IPS DF 6.9 (cell line): ENCODE results near the gene GABRG3.

Experiments
- DNase-seq: peaks from one replicate; pipeline ENCODE4 v3.0.0-alpha.2; 2013; ENCODE audit warnings: low read depth, low spot score
- H3K27ac ChIP-seq: one replicate; pipeline ENCODE4 v1.5.1; 2013; ENCODE audit warnings: low read length, control low read depth
- H3K27me3 ChIP-seq: 2 replicates; pipeline ENCODE4 v1.6.1; 2013; ENCODE audit warnings: mild to moderate bottlenecking, low read length; ENCODE audit not compliant: control insufficient read depth, insufficient read depth
- H3K36me3 ChIP-seq: 2 replicates; pipeline ENCODE4 v1.6.1; 2013; ENCODE audit warnings: low read length; ENCODE audit not compliant: control insufficient read depth, insufficient read depth
- H3K4me1 ChIP-seq: 2 replicates; pipeline ENCODE4 v1.6.1; 2013; ENCODE audit warnings: low read length; ENCODE audit not compliant: control insufficient read depth, insufficient read depth
- H3K4me3 ChIP-seq: 2 replicates; pipeline ENCODE4 v1.5.1; 2013; ENCODE audit warnings: mild to moderate bottlenecking, low read length
- H3K9me3 ChIP-seq: 2 replicates; pipeline ENCODE4 v1.6.1; 2013; ENCODE audit warnings: low read length, inconsistent platforms; ENCODE audit not compliant: control insufficient read depth, insufficient read depth
- WGBS: extraction: QIAGEN DNeasy Blood & Tissue Kit; methylation state at CpG from one replicate; pipeline ENCODE4 v1.1.7; 2013; ENCODE audit warnings: mixed read lengths, missing lambda C conversion rate; ENCODE audit not compliant: insufficient read length, insufficient coverage; 5-methylcytosine and 5-hydroxymethylcytosine counted together

GABRG3 gene

DNA sequence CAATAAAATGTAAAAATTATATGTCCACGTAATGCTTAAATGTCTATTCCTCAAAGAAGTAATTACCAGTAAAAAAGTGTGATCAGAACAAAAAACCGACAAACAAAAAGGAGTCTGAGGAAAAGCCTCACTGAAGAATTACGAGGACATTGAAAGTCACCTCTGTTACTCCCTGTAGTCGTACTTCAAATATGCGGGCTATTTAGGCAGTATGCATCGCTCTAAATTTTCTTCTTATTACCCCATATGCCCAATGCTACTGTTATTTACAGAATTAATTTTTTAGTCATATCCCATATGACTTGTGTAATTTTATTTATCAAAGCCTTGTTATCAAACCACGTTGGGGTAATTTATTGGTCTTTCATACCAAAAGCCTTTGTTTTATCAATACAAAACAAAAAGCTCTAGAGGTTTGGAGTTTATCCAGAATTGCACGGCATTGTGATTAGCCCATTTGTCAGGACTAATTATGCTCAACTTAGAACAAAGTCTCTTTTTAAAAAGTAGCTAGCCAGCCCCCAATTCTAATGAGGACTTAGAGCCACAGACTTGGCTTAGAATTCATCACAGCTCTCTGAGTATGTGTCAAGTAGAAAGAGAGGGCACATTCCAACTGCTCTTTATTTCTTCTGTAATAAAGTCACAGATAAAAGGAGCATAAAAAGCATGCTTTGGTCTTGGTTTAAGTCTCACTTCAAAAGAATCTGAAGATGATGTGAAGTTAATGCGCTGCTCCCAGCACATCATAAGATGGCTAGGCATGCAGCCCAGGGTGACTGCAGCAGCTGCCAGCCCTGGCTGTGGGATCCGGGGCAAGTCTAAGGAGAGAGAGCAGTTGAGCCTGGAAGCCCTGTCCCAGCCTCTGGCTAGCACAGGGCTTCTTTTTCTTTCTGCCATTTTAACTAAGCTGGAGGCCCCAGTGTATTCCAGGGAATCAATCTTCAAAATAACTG lies 521.0 kb downstream of the GABRG3 start:
- H3K27ac ChIP-seq: no peak overlapping the region
- no peak overlapping the region for H3K4me3 ChIP-seq
- no peaks in the 10 kb centered on the region; the same call in 1 of the 2 replicates for H3K9me3 ChIP-seq
- WGBS: no CpG with 5 or more reads among the region's 10 CpGs
- H3K36me3 ChIP-seq: no peaks in the 10 kb centered on the region
- DNase-seq: no peak
- no peaks in the 10 kb centered on the region for H3K27me3 ChIP-seq
- H3K4me1 ChIP-seq: peaks cover 3% of the 10 kb centered on the region; the same call in 1 of the 2 replicates

DNA sequence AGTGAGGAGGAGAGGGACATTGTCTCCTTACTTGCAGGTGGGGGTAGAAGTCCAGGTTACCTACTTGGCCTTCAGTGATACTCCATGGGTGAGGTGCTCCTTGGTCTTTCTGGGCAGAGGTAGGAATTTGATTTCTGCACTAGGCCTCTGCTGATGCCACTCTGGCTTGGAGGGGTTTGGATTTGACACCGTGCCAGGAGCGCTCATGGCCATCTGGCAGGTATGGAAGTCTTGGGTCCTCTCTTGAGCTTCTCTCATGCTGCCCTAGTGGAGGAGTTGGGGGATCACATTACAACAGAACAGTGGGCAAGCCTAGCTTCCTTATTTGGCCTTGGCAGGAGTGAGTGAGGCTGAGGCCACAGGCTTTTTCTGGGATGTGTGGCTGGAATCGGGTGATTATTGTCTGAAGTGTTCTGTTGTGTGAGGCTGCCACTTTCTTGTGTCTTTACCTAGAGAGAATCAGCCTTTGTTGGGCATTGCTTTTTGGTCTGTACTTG lies 525.0 kb downstream of the GABRG3 start:
- Histone ChIP-seq H3K27ac (no peak overlapping the region), H3K27me3 (no peaks in the 10 kb centered on the region), H3K4me3 (no peak overlapping the region), H3K4me1 (peaks cover under 1% of the 10 kb centered on the region; the same call in 1 of the 2 replicates), H3K9me3 (peaks cover 2% of the 10 kb centered on the region; the same call in 1 of the 2 replicates), H3K36me3 (no peaks in the 10 kb centered on the region)
- DNase-seq: no peak
- no CpG with 5 or more reads among the region's 3 CpGs for WGBS

DNA sequence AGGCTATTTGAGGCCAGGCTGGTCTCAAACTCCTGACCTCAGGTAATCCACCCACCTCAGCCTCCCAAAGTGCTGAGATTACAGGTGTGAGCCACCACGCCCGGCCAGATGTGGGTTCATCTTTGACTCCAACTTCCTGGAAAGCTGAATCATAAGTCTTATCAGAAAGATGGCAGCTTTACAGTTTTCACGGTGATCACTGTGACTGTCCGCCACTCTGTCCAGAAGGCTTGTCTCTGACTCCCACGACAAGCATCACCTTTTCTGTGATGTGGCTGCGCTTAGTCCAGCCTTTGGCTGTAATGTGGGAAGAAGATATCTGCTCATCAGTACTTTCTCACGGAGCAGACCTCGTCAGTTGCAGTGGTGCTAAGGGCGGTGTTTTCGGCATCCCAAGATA lies 527.7 kb downstream of the GABRG3 start:
- Histone ChIP-seq H3K27me3 (no peaks in the 10 kb centered on the region), H3K9me3 (peaks cover 2% of the 10 kb centered on the region), H3K27ac (no peak overlapping the region), H3K4me3 (no peak overlapping the region), H3K4me1 (no peaks in the 10 kb centered on the region), H3K36me3 (no peaks in the 10 kb centered on the region)
- DNase-seq: no peak
- no CpG with 5 or more reads among the region's 10 CpGs for WGBS

DNA sequence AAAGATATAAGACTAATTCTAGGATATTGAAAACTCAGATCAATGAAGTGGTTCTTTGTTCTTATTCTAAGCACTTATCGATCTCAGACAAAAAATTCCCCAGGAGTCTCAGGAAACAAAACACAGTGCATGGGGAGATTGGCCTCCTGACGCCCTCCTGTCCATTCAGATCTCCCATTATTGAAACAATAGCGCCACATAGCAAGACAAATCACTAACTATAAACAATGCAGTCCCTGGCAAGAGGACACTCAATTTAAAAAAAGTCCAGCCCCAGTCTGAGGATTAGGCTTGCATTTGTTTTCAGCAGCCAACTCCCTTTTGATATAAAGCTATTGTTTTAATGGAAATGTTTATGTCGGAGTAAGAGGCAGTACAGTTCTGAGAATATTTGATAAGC lies 528.2 kb downstream of the GABRG3 start:
- no peaks in the 10 kb centered on the region for H3K36me3 ChIP-seq
- H3K27me3 ChIP-seq: no peaks in the 10 kb centered on the region
- no peak overlapping the region for H3K4me3 ChIP-seq
- H3K27ac ChIP-seq: no peak overlapping the region
- H3K9me3 ChIP-seq: peaks cover 2% of the 10 kb centered on the region
- H3K4me1 ChIP-seq: no peaks in the 10 kb centered on the region
- no CpG with 5 or more reads among the region's 4 CpGs for WGBS
- DNase-seq: no peak

DNA sequence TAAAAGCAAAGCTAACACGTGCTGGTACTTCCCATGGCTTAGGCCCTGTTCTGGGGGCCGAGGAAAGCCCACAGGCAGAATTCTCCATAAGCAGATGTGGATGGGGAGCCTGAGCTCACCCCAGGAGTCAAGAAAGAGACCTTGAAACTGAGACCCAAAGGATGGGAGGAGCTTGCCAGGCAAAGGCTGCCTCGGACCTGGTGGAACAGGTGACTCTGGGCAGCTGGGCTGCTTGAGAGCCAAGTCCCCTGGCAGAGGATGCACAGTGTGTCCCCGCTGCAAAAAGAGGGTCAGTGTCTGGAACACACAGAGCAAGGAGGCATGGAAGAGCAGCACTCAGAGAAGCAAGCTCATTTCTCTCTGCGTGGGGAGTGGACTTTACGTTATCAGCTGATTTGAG lies 528.7 kb downstream of the GABRG3 start:
- no peak for DNase-seq
- no peak overlapping the region for H3K4me3 ChIP-seq
- no peaks in the 10 kb centered on the region for H3K4me1 ChIP-seq
- H3K36me3 ChIP-seq: no peaks in the 10 kb centered on the region
- WGBS: no CpG with 5 or more reads among the region's 6 CpGs
- H3K9me3 ChIP-seq: peaks cover 2% of the 10 kb centered on the region
- H3K27me3 ChIP-seq: no peaks in the 10 kb centered on the region
- no peak overlapping the region for H3K27ac ChIP-seq

DNA sequence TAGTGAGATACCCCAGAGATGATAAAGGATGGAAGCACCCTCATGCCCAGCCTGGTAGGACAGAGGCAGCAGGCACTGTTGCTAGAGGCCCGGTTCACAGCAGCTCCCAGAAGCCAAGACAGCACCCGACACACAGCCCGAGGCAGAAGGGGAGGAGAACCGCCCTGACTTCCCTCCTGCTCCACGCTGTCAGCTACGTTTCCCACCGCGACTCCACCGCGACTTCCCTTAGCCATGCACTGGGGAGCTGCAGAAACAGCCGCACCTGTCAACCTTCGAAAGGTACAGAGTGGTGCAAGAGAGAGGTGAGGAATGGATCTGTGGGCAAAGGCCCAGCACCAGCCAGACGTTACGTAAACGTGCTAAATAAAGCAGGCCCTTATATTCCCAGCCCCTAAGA lies 529.2 kb downstream of the GABRG3 start:
- H3K27ac ChIP-seq: no peak overlapping the region
- peaks cover 2% of the 10 kb centered on the region for H3K9me3 ChIP-seq
- no peak for DNase-seq
- no peaks in the 10 kb centered on the region for H3K36me3 ChIP-seq
- WGBS: no CpG with 5 or more reads among the region's 15 CpGs
- H3K4me1 ChIP-seq: no peaks in the 10 kb centered on the region
- H3K4me3 ChIP-seq: no peak overlapping the region
- H3K27me3 ChIP-seq: no peaks in the 10 kb centered on the region

DNA sequence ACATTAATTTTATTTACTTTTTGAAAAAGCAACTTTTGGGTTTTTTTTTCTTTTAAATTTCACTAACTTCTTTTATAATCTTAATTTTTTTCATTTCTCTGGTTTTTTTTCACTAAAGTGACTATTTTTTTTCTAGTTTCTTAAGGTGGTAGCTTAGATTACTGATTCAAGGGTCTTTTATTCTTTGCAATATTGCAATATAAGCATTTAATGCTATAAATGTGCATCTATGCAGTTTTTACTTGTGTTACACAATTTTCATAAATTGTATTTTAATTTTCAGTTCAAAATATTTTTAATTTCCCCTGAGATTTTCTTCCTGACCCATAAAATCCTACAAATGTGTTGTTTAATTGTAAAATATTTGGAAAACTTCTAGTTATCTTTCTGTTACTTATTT lies 535.8 kb downstream of the GABRG3 start:
- no peak for DNase-seq
- Histone ChIP-seq H3K36me3 (no peaks in the 10 kb centered on the region), H3K27me3 (no peaks in the 10 kb centered on the region), H3K27ac (no peak overlapping the region), H3K4me1 (no peaks in the 10 kb centered on the region), H3K9me3 (peaks cover 2% of the 10 kb centered on the region), H3K4me3 (no peak overlapping the region)

DNA sequence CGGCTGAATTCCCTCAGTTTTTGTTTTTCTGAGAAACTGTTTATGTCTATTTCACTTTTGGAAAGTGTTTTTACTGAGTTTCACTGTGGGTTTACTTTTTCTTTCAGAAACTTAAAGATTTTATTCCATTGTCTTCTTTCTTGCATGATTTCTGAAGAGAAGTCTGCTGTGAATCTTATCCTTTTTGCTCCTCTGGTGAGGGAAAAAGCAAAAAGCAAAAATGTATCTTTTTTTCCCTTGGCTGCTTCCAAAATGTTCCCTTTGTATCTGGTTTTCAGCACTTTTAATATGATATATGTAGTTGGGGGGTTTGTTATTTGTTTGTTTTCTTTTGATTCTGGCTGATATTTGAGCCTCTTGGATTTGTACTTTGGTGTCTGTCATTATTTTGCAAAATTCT lies 538.0 kb downstream of the GABRG3 start:
- peaks cover 2% of the 10 kb centered on the region for H3K9me3 ChIP-seq
- WGBS: no CpG with 5 or more reads among the region's 1 CpG
- H3K4me3 ChIP-seq: no peak overlapping the region
- no peak for DNase-seq
- no peak overlapping the region for H3K27ac ChIP-seq
- H3K36me3 ChIP-seq: no peaks in the 10 kb centered on the region
- H3K4me1 ChIP-seq: no peaks in the 10 kb centered on the region
- no peaks in the 10 kb centered on the region for H3K27me3 ChIP-seq

DNA sequence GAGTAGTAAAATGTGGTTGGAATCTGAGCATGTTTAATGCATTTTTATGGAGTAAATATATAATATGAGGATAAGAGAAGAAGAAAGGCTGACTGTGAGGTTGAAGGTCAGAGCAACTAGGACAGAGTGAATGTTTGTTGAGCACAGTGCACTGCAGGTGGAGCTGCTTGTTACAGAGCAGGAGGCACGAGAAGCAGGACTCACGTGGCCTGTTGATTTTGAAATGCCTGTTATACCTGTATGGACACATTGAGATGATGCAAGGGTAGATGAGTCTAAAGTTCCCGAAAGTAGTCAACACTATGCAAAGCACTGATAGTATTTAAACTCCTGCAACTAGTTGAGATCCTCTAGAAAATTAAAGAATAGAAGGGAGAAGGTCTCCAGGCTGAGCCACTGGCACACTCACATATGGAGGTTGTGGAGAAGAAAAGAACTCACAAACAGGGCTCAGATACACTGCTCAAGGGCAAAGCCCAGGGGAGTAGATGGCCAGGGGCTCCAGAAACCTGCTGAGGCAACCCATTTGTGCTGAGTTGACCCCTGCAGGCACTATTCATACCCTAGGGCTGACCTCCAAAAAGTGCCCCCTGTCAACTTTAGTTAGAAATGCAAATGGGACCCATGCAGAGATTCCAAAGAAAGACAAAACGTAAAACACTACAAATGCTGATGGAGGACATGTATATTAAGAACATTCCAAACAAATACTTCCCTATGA lies 541.5 kb downstream of the GABRG3 start:
- H3K9me3 ChIP-seq: peaks cover 3% of the 10 kb centered on the region
- H3K4me3 ChIP-seq: no peak overlapping the region
- H3K36me3 ChIP-seq: no peaks in the 10 kb centered on the region
- H3K27me3 ChIP-seq: no peaks in the 10 kb centered on the region
- no peaks in the 10 kb centered on the region for H3K4me1 ChIP-seq
- no peak for DNase-seq
- no CpG with 5 or more reads among the region's 4 CpGs for WGBS
- no peak overlapping the region for H3K27ac ChIP-seq

DNA sequence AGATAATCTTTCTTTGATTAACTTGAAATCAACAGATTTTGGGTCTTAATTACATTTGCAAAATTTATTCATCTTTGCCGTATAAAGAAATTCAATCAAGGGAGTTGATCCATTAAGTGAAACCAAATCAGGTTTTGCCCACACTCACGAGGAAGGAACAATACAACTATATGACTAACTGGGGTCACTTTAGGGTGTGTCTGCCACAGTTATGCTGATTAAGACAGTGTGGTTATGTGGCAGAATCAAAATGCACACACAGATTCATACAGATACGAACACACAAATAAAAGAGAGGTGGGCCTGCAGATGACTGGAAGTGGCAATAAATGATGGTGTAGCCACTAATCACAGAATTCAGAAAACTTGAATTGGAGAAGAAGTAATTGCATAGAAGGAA lies 543.5 kb downstream of the GABRG3 start:
- no peak for DNase-seq
- H3K9me3 ChIP-seq: peaks cover 3% of the 10 kb centered on the region
- no peak overlapping the region for H3K27ac ChIP-seq
- H3K27me3 ChIP-seq: no peaks in the 10 kb centered on the region
- no peaks in the 10 kb centered on the region for H3K36me3 ChIP-seq
- no peak overlapping the region for H3K4me3 ChIP-seq
- no peaks in the 10 kb centered on the region for H3K4me1 ChIP-seq
- WGBS: no CpG with 5 or more reads among the region's 3 CpGs
